ENCODE measurements around the gene OPRM1.

OPRM1 gene

GRCh38 chr6:154095571-154095970 lies 56.5 kb downstream of the OPRM1 start:
- no peaks in the 10 kb centered on the region for H3K27me3 ChIP-seq (ENCODE audit: insufficient read depth, poor library complexity, severe bottlenecking)

GRCh38 chr6:154096316-154096715 lies 57.3 kb downstream of the OPRM1 start:
- no peak overlapping the region for H3K27ac ChIP-seq (replicated peaks)
- DNase-seq (ENCODE audit: low read depth in 1 of 2, low spot score in 1 of 2) = no peak
- H3K27me3 ChIP-seq (ENCODE audit: insufficient read depth, poor library complexity, severe bottlenecking) = no peaks in the 10 kb centered on the region
- no peak for TF ChIP-seq REST (IDR thresholded peaks at IDR 0.05; ENCODE audit: insufficient replicate concordance, low read depth)
- no peak for TF ChIP-seq GABPA (IDR thresholded peaks at IDR 0.05; ENCODE audit: low read depth)
- TF ChIP-seq CTCF (IDR thresholded peaks at IDR 0.05; ENCODE audit: insufficient read depth, low read length) = no peak
- TF ChIP-seq SPI1 (IDR thresholded peaks at IDR 0.05; ENCODE audit: borderline replicate concordance, low read depth) = no peak
- TF ChIP-seq POLR2AphosphoS5 (IDR thresholded peaks at IDR 0.05; ENCODE audit: low read depth) = no peak
- H3K4me3 ChIP-seq (replicated peaks; ENCODE audit: insufficient read depth, low read length) = no peak overlapping the region

More at GRCh38 chr6:154095571-154095970, 56.5 kb downstream of the OPRM1 start:
- Histone ChIP-seq H3K27ac (replicated peaks) (no peak overlapping the region), H3K4me3 (replicated peaks; ENCODE audit: insufficient read depth, low read length) (no peak overlapping the region)
- DNase-seq (ENCODE audit: low read depth in 1 of 2, low spot score in 1 of 2) = no peak
- TF ChIP-seq SPI1 (IDR thresholded peaks at IDR 0.05; ENCODE audit: borderline replicate concordance, low read depth) (no peak), GABPA (IDR thresholded peaks at IDR 0.05; ENCODE audit: low read depth) (no peak), POLR2AphosphoS5 (IDR thresholded peaks at IDR 0.05; ENCODE audit: low read depth) (no peak)

GRCh38 chr6:154096834-154097233 lies 57.8 kb downstream of the OPRM1 start:
- Histone ChIP-seq H3K27me3 (ENCODE audit: insufficient read depth, poor library complexity, severe bottlenecking) (no peaks in the 10 kb centered on the region), H3K27ac (replicated peaks) (no peak overlapping the region), H3K4me3 (replicated peaks; ENCODE audit: insufficient read depth, low read length) (no peak overlapping the region)
- no peak for DNase-seq (ENCODE audit: low read depth in 1 of 2, low spot score in 1 of 2)
- TF ChIP-seq GABPA (IDR thresholded peaks at IDR 0.05; ENCODE audit: low read depth) (no peak), CTCF (IDR thresholded peaks at IDR 0.05; ENCODE audit: insufficient read depth, low read length) (no peak), REST (IDR thresholded peaks at IDR 0.05; ENCODE audit: insufficient replicate concordance, low read depth) (no peak), POLR2AphosphoS5 (IDR thresholded peaks at IDR 0.05; ENCODE audit: low read depth) (no peak), SPI1 (IDR thresholded peaks at IDR 0.05; ENCODE audit: borderline replicate concordance, low read depth) (no peak)

- TF ChIP-seq CTCF (IDR thresholded peaks at IDR 0.05; ENCODE audit: insufficient read depth, low read length) = no peak
- no peak for TF ChIP-seq SPI1 (IDR thresholded peaks at IDR 0.05; ENCODE audit: borderline replicate concordance, low read depth)
- no peak for TF ChIP-seq POLR2AphosphoS5 (IDR thresholded peaks at IDR 0.05; ENCODE audit: low read depth)
- TF ChIP-seq REST (IDR thresholded peaks at IDR 0.05; ENCODE audit: insufficient replicate concordance, low read depth) = no peak
- no peak for TF ChIP-seq GABPA (IDR thresholded peaks at IDR 0.05; ENCODE audit: low read depth)
- Histone ChIP-seq H3K4me3 (replicated peaks; ENCODE audit: insufficient read depth, low read length) (no peak overlapping the region), H3K27me3 (ENCODE audit: insufficient read depth, poor library complexity, severe bottlenecking) (no peaks in the 10 kb centered on the region), H3K27ac (replicated peaks) (no peak overlapping the region)
- no peak for DNase-seq (ENCODE audit: low read depth in 1 of 2, low spot score in 1 of 2)
These were observed 60.2 kb downstream of the OPRM1 start for GRCh38 chr6:154099211-154099610.

Measured in HL-60 (cell line).